Naive thymus-derived CD4-positive, alpha-beta T cell (primary cell): Measurements from ENCODE around the gene NGEF. TPM values are rescaled to one million over a fixed set of nuclear protein-coding genes. Genes with fewer than 3 reads are reported as not detected.
A peak's percentile ranks its signal among the peaks of the same experiment; 100 is the strongest.

ENCODE experiments used
- ATAC-seq: fragments of 150-1000 bp; cut with Tn5 transposase; 2 replicates; pipeline ENCODE4 v1.10.0; 2021; ENCODE audit warnings: mild to moderate bottlenecking, moderate library complexity
- CTCF ChIA-PET: fragments of 350-600 bp; sonication (Branson Sonifier 250); formaldehyde crosslinking; loops from one replicate; lab custom pipeline; 2021; ENCODE audit warnings: antibody characterized with exemption; lab: Charles Lee
- POLR2A ChIA-PET: fragments of 350-600 bp; sonication (Branson Sonifier 250); formaldehyde crosslinking; loops from one replicate; lab custom pipeline; 2021; ENCODE audit warnings: antibody characterized with exemption, inconsistent platforms; lab: Charles Lee
- DNase-seq, 9 donors: peaks; one replicate each; pipeline versions ENCODE4 v3.0.0 to v3.0.0-alpha.2; 2020 to 2022; ENCODE audit warnings: mixed read lengths in 1 of 9
- H3K27ac ChIP-seq: one replicate; pipeline ENCODE4 v1.7.0; 2013; ENCODE audit warnings: mild to moderate bottlenecking, low read depth, low read length, moderate library complexity
- H3K27me3 ChIP-seq, 2 donors: one replicate each; pipeline ENCODE4 v1.7.0; 2013; ENCODE audit warnings: low read length in 2 of 2, mild to moderate bottlenecking in 2 of 2, moderate library complexity in 2 of 2; ENCODE audit not compliant: control insufficient read depth in 2 of 2, insufficient read depth in 2 of 2
- H3K36me3 ChIP-seq, 3 experiments: 1 replicate in 2 of 3; 2 replicates in 1 of 3; pipeline ENCODE4 v1.7.0; 2013; ENCODE audit warnings: low read length in 3 of 3, mild to moderate bottlenecking in 3 of 3, moderate library complexity in 1 of 3; ENCODE audit not compliant: insufficient read depth in 3 of 3, control insufficient read depth in 2 of 3
- H3K4me1 ChIP-seq, 2 donors: one replicate each; pipeline ENCODE4 v1.7.0; 2013; ENCODE audit warnings: low read length in 2 of 2, mild to moderate bottlenecking in 2 of 2, moderate library complexity in 1 of 2; ENCODE audit not compliant: control insufficient read depth in 2 of 2, insufficient read depth in 2 of 2
- H3K4me3 ChIP-seq: 2 replicates; pipeline ENCODE4 v1.7.0; 2013; ENCODE audit warnings: mild to moderate bottlenecking, low read length
- H3K9me3 ChIP-seq, 3 experiments: 1 replicate in 2 of 3; 2 replicates in 1 of 3; pipeline ENCODE4 v1.7.0; 2013; ENCODE audit warnings: low read length in 3 of 3; ENCODE audit not compliant: control insufficient read depth in 2 of 3
- H3K27ac Mint-ChIP-seq, 9 donors: one replicate each; pipeline ENCODE4 v1.8.0; 2020 to 2022; ENCODE audit warnings: mixed read lengths in 9 of 9, mild to moderate bottlenecking in 8 of 9, moderate library complexity in 5 of 9, inconsistent platforms in 2 of 9
- H3K27me3 Mint-ChIP-seq, 5 donors: one replicate each; pipeline ENCODE4 v1.8.0; 2021 to 2022; ENCODE audit warnings: mixed read lengths in 5 of 5, mild to moderate bottlenecking in 1 of 5
- H3K36me3 Mint-ChIP-seq, 5 donors: one replicate each; pipeline ENCODE4 v1.8.0; 2020 to 2022; ENCODE audit warnings: mixed read lengths in 5 of 5, mild to moderate bottlenecking in 3 of 5, inconsistent platforms in 1 of 5
- H3K4me1 Mint-ChIP-seq, 7 donors: one replicate each; pipeline ENCODE4 v1.8.0; 2020 to 2022; ENCODE audit warnings: mixed read lengths in 7 of 7, mild to moderate bottlenecking in 3 of 7, inconsistent platforms in 1 of 7
- H3K4me3 Mint-ChIP-seq, 10 donors: one replicate each; pipeline ENCODE4 v1.8.0; 2020 to 2022; ENCODE audit warnings: mild to moderate bottlenecking in 10 of 10, mixed read lengths in 10 of 10, moderate library complexity in 6 of 10, inconsistent platforms in 2 of 10
- H3K9me3 Mint-ChIP-seq, 11 donors: one replicate each; pipeline ENCODE4 v1.8.0; 2020 to 2022; ENCODE audit warnings: mixed read lengths in 11 of 11, mild to moderate bottlenecking in 4 of 11, inconsistent platforms in 1 of 11, moderate library complexity in 1 of 11
- intact Hi-C, 2 donors: fragments of 100-400 bp; cut with micrococcal nuclease; formaldehyde crosslinking; loops; one replicate each; pipeline ENCODE4 v1.15.1; 2023
- polyA plus RNA-seq, 2 donors: library from polyadenylated mRNA; unstranded; fragments of 300-500 nt; fragmentation: Illumina TruSeq; gene quantifications; one replicate each; pipeline ENCODE4 v1.2.3, GENCODE V29; 2021
- total RNA-seq, 6 experiments: library from RNA in 5 of 6; stranded (reverse) in 5 of 6; gene quantifications; 1 replicate in 5 of 6; 2 replicates in 1 of 6; pipeline ENCODE4 v1.2.3 and lab custom pipeline; 2021 to 2026

The NGEF gene
- total and polyA plus RNA-seq, 7 experiments from 2014 or later = not detected

DNA sequence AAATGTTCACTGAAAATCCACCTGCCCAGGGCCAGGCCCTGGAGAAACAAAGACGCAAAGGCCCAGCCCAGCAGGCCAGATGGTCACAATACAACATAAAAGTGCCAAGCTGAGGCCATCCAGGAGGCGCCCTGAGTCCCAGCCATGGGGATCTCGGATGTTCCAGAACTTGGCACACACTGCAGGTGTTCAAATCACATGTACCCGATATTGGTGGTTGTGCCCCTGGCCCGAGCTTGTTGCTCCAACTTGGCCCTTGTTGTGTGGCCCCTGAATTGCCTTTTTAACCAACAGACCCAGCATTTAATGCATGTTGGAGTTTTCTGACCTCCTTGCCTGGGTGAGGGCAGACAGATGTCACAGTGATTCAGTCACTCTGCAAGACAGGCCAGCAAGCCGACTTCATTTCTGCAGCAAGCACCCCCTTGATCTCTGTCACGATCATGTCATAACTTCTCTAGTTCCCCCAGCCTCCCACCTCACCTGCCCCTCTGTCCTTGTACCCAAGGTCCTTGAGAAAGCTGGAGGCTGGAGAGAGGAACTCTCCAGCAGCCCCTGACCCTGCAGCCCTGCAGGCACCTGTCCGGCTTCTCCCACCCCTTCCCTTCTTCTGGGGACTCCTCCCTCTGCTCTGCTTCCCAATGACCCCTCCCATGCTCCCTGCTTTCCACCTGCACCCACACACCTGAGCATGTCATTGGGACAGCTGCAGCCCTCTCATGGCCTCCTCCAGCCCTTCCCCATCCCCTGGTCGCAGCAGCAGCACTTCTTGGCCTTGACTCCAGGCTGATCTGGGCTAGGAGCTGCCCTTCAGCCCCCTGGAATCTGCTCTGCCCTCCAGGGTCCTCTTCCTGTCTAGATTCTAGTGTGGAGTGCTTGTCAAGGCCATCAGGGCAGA is 9.1 kb downstream of the NGEF start:
- no peaks in the 10 kb centered on the region for H3K27me3 ChIP-seq
- Mint-ChIP-seq H3K4me3 (no peak overlapping the region), H3K27me3 (peaks cover 0 to 5% (median 0%) of the 10 kb centered on the region in 5 donors), H3K9me3 (no peaks in the 10 kb centered on the region), H3K27ac (peak overlapping the region in 2 of 9 donors; percentile 29 to 46), H3K36me3 (no peaks in the 10 kb centered on the region), H3K4me1 (no peaks in the 10 kb centered on the region)
- no peaks in the 10 kb centered on the region for H3K9me3 ChIP-seq
- no peaks in the 10 kb centered on the region for H3K36me3 ChIP-seq
- CTCF ChIA-PET = no interaction called here
- H3K4me1 ChIP-seq = no peaks in the 10 kb centered on the region
- no peak overlapping the region for H3K4me3 ChIP-seq
- POLR2A ChIA-PET = no interaction called here
- ATAC-seq (no peak), DNase-seq (no peak)
- intact Hi-C loops = no loop called here
- no peak overlapping the region for H3K27ac ChIP-seq

DNA sequence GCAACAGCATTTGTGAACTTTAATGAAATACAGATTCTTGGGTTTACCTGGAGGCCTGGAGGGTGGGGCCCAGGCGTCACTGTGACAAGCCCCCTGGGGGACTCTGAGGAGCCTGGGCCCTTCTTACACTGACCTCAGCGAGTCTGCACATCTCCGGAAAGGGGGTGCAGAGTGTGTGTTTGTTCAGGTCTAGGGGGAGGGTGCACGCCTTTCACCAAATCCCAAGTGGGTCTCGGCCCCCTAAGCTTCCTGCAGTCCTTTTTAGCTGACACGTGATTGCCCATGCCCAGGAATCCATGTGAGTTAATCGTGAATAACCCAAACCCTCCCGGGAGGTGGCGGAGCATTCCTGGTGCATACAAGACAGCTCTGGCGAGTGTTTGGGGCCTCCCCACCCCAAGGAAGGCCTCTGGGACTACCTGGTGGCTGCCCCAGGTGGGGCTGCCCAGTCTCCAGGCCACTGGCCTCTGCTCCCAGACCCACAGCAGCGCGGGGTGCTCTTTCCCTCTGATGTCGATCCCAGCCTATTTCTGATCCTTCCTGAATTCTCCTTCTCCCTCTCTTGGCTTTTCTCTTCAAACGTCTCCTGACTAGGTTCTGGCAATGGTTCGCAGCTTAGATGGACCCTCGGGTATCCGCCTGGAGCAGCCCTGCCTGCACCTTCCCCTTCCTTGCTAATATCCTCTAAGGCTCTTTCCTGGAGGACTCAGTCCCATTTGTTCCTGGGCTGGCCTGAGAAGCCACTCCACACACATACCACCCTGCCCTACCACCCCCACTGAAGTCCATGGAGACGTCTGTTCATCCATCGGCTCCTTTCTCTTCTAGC is 10.0 kb downstream of the NGEF start:
- Mint-ChIP-seq H3K4me1 (no peaks in the 10 kb centered on the region), H3K4me3 (no peak overlapping the region), H3K27ac (no peak overlapping the region), H3K27me3 (peaks cover 0 to 4% (median 0%) of the 10 kb centered on the region in 5 donors), H3K36me3 (no peaks in the 10 kb centered on the region), H3K9me3 (no peaks in the 10 kb centered on the region)
- intact Hi-C loops = no loop called here
- no peaks in the 10 kb centered on the region for H3K9me3 ChIP-seq
- DNase-seq (no peak), ATAC-seq (no peak)
- H3K36me3 ChIP-seq = no peaks in the 10 kb centered on the region
- no peaks in the 10 kb centered on the region for H3K27me3 ChIP-seq
- no peak overlapping the region for H3K4me3 ChIP-seq
- H3K4me1 ChIP-seq = no peaks in the 10 kb centered on the region
- ChIA-PET POLR2A (no interaction called here), CTCF (no interaction called here)
- H3K27ac ChIP-seq = no peak overlapping the region

DNA sequence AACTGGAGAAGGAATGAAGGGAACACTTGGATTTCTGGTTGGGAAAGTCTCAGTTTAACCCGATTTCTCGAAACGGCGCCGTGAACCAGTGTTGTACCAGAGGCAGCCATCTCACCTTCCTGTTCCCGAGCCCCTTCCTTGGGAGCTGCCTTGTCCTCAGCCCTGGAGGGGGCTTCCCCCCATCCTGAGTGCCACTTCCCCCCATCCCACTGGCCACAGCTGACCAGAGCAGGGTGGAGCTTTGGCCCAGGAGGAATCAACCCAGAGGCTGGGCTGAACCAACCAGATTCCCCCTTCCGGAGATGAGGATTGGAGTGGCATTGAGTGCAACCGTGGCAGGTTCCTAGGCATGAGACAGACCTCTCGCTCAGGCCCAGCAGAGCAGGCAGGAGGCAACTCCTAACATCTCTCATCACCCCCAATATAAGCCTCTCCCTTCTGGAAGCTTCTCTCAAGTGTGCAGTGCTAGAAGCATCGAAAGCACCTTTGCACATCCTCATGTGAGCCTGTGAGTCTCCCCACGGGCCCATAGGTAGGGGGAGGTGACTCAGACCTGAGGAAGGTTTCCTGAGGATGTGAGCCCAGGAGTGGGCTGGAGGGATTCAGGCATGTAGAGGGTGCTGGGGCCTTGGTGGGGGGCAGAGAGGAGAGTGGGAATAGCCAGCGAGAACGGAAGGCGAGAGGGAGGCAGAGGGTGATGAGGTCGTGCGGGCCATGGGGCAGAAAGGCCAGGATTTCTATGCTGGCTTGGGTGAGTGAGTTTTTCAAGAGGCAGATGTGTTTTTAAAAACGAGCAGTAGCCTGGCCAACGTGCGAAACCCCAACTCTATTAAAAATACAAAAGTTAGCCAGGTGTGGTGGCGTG is 11.9 kb downstream of the NGEF start:
- no peaks in the 10 kb centered on the region for H3K27me3 Mint-ChIP-seq
- Histone ChIP-seq H3K27me3 (no peaks in the 10 kb centered on the region), H3K27ac (no peak overlapping the region), H3K36me3 (no peaks in the 10 kb centered on the region), H3K4me1 (no peaks in the 10 kb centered on the region), H3K4me3 (no peak overlapping the region), H3K9me3 (no peaks in the 10 kb centered on the region)
- no peak for DNase-seq
- no peak overlapping the region for H3K27ac Mint-ChIP-seq
- no peaks in the 10 kb centered on the region for H3K4me1 Mint-ChIP-seq
- H3K4me3 Mint-ChIP-seq = no peak overlapping the region
- peaks cover 0 to 2% (median 0%) of the 10 kb centered on the region in 11 donors for H3K9me3 Mint-ChIP-seq
- CTCF ChIA-PET = no interaction called here
- no peak for ATAC-seq
- POLR2A ChIA-PET = no interaction called here
- H3K36me3 Mint-ChIP-seq = no peaks in the 10 kb centered on the region
- intact Hi-C loops = no loop called here

DNA sequence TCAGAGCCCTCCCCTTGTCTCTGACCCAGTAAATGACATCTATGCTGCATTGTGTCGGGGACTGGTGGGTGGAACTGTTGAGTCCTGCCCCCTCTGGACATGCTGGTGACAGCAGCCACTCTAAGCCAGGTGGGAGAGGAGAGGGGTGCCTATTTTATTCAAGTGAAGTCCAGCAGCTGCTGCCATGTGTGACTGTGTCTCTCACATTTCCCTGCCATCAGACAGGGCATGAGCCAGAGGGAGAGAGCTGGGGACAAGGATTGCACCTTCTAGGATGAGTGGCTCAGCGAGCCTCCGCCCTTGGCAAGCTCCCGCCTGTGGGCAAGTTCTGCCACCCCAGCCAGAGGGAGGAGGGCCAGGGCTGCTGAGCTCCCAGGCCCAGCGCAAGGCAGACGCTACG is 13.7 kb downstream of the NGEF start:
- Histone ChIP-seq H3K9me3 (no peaks in the 10 kb centered on the region), H3K4me1 (no peaks in the 10 kb centered on the region), H3K27me3 (no peaks in the 10 kb centered on the region), H3K27ac (no peak overlapping the region), H3K36me3 (no peaks in the 10 kb centered on the region), H3K4me3 (no peak overlapping the region)
- no peak for DNase-seq
- H3K27me3 Mint-ChIP-seq = no peaks in the 10 kb centered on the region
- no peaks in the 10 kb centered on the region for H3K36me3 Mint-ChIP-seq
- H3K27ac Mint-ChIP-seq = no peak overlapping the region
- H3K9me3 Mint-ChIP-seq = peaks cover 0 to 2% (median 0%) of the 10 kb centered on the region in 11 donors
- POLR2A ChIA-PET = no interaction called here
- no peaks in the 10 kb centered on the region for H3K4me1 Mint-ChIP-seq
- ATAC-seq = no peak
- CTCF ChIA-PET = no interaction called here
- intact Hi-C loops = no loop called here
- H3K4me3 Mint-ChIP-seq = no peak overlapping the region

DNA sequence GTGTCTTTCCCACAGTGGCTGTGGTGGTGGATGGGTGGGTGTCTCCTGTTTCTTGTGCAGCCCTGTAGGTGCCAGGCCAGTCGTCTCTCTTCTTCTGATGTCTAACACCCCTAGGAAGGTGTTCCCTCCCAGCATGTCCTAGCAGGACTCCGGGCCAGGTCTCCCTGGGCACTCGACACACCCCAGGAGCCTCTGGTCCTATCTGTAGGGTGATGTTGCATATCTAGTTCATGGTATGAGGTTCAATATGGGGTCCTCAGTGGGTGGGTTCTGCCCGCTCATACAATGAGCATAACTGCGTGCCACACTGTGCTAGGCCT is 14.4 kb downstream of the NGEF start:
- Histone ChIP-seq H3K27ac (no peak overlapping the region), H3K4me3 (no peak overlapping the region), H3K4me1 (no peaks in the 10 kb centered on the region), H3K27me3 (no peaks in the 10 kb centered on the region), H3K9me3 (no peaks in the 10 kb centered on the region), H3K36me3 (no peaks in the 10 kb centered on the region)
- Mint-ChIP-seq H3K27ac (no peak overlapping the region), H3K4me1 (no peaks in the 10 kb centered on the region), H3K9me3 (peaks cover 0 to 2% (median 0%) of the 10 kb centered on the region in 11 donors), H3K36me3 (no peaks in the 10 kb centered on the region), H3K4me3 (no peak overlapping the region), H3K27me3 (no peaks in the 10 kb centered on the region)
- DNase-seq = no peak
- ATAC-seq = no peak
- POLR2A ChIA-PET = no interaction called here
- intact Hi-C loops = no loop called here
- CTCF ChIA-PET = no interaction called here

DNA sequence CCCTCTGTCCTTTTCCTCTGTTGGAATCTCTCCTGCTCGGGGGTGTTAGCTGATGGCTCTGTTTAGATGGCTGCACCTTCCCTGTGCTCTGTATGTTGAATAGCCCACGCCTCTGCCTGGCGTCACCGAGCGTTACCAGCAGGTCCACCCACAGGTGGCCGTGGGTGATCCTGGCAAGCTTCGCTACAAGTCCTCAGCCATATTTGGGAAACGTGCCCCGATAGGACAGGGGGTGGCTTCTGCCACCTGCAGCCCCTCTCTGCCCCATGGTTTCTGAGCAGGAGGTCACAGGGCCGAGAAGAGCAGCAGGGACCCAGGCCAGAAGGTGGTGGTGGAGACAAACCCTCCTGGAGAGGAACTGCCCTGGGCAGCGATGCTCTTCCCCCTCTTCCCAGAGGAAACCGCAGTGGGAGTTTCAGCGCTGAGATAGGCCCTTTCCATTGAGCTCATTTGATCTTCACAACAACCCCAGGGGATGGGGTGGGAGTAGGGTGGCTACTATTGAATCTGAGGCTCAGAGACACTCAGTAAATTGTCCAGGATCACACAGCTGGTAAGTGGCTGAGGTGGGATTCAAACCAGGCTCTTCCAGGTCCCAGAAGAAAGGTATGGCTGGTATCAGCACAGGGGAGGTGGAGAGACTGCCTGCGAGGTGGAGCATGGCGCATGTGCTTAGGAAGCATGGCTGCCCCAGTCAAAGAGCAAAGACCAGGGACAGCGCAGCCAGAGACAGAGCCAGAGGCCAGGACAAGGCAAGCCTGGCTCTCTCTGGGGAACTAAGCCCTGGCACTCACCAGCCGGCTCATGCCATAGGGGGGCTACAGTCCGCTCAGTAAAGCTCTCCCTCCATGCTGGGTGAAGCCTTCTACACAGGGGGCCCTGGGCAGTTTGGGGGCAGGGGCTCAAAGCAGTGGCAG is 15.0 kb downstream of the NGEF start:
- ATAC-seq (no peak), DNase-seq (no peak)
- ChIA-PET CTCF (no interaction called here), POLR2A (no interaction called here)
- no peaks in the 10 kb centered on the region for H3K9me3 ChIP-seq
- H3K36me3 ChIP-seq = no peaks in the 10 kb centered on the region
- intact Hi-C loops = no loop called here
- no peak overlapping the region for H3K27ac ChIP-seq
- no peaks in the 10 kb centered on the region for H3K36me3 Mint-ChIP-seq
- H3K27me3 Mint-ChIP-seq = no peaks in the 10 kb centered on the region
- H3K27ac Mint-ChIP-seq = no peak overlapping the region
- no peaks in the 10 kb centered on the region for H3K4me1 Mint-ChIP-seq
- H3K4me1 ChIP-seq = no peaks in the 10 kb centered on the region
- peaks cover 0 to 2% (median 0%) of the 10 kb centered on the region in 11 donors for H3K9me3 Mint-ChIP-seq
- H3K4me3 Mint-ChIP-seq = no peak overlapping the region
- H3K27me3 ChIP-seq = no peaks in the 10 kb centered on the region
- H3K4me3 ChIP-seq = no peak overlapping the region
